Left lobe of liver (tissue), 2 donors: ENCODE data around the gene RFX3. TPM values are rescaled to one million over a fixed set of nuclear protein-coding genes. Genes with fewer than 3 reads are reported as not detected.

Experiments used
- ATAC-seq: fragments of 200-7000 bp; cut with Tn5 transposase; one replicate; pipeline ENCODE4 v1.9.1; 2020; ENCODE audit warnings: mild to moderate bottlenecking, moderate library complexity
- DNase-seq: peaks from one replicate; pipeline ENCODE4 v3.0.0-alpha.2; 2020; ENCODE audit warnings: low spot score
- total RNA-seq: library from RNA; stranded (reverse); gene quantifications from one replicate; pipeline ENCODE4 v1.2.1, GENCODE V29; 2021
- donor health status: DM: no; HTN: no; CAD: no; lungs with moderate emphysema.
- donor health status: DM: no; HTN: yes; CAD: no.

Gene RFX3
- total RNA-seq, 1 donor from 2014 or later, result 2.6 TPM

DNA sequence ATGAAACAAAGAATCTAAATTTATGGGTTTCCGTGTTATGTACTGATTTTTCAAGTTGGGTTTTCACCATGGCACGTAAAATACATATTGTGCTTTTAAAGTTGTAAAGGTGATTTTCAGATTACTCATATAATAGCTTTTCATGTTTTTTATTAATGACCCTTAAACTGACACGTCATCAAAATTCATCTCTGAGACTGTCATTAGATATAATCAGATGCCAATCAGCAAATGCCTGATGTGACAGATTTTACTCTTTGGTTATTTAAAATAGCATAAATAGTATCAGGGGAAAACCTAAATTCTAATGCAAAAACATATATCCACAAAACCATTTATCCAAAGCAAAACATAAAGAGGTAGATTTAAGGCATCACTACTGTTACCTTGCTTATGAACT is 11.0 kb downstream of the RFX3 start:
- DNase-seq, result no peak
- no peak for ATAC-seq

GRCh38 chr9:3513265-3513818 is 12.5 kb downstream of the RFX3 start:
- no peak for DNase-seq
- no peak for ATAC-seq

- ATAC-seq (no peak), DNase-seq (no peak)
These were observed 14.2 kb downstream of the RFX3 start for GRCh38 chr9:3511551-3511950.

DNA sequence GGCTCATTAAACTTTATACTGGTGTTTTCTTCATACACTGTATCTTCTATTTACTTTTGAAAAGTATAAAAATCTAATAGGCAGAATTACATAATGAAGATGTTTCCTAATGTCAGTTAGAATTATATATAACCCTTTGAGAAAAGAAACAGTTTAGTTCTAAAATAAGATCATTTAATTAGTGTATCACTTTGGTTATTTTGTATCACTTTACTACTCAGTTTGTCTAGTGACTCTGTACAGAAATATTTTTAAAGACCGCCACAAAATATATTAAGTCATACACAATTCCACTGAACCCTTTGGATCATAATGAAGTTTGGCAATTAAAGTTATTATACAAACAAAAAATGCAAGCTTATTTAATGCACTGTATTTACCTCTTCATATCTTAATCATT is 15.0 kb downstream of the RFX3 start:
- DNase-seq (no peak), ATAC-seq (no peak)

DNA sequence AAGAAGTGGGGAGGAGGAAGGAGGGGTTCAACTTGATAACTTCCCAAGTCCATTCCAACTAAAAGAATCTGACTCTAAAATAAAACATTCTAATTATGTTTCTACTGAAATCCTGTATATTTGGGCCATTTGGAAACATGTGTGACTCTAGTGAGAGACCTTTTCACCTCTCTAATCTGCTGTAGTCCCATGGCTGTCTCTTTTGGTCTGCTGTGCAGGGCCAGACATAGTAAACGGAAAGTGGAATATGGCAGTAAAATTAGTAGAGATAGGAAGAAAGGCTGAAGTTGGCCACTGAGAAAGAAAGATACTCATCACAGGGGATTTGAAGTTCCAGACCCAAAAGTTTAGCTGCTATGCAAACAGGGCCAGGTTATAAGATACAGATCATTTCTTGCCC is 15.9 kb downstream of the RFX3 start:
- no peak for DNase-seq
- ATAC-seq, result no peak

DNA sequence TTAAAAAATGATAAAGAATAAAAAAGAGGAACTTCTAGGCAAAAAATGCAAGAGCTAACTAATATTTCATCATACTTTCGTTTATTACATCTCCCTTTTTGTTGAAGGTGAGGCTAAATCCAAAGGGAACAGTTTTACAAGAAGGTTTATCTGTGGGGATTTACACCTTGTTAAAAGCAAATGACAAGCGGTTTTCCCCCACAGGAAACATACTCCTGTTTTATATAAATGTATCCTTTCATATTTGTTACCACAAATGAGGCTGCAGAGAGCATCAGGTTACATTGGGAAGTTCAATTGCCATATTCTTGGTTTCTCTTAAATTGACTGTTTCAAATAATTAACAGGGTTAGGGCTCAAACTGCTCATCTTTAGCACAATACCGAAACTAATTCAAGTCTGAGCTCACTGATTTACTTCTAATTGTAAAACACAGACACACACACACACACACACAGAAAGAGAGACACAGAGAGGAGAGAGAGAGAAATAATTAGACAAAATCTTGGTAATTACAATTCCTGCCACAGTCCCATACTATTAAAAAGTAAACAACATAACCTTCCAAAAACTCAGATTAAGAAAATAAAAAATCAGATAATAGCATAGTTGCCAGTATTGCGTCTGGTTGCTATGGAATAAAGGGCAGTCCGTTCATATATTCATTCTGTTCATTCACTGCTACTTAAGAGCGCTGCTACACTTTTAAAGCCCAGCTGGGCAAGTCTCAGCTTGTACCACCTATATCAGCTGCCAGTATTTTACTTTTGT is 17.1 kb downstream of the RFX3 start:
- no peak for DNase-seq
- no peak for ATAC-seq

DNA sequence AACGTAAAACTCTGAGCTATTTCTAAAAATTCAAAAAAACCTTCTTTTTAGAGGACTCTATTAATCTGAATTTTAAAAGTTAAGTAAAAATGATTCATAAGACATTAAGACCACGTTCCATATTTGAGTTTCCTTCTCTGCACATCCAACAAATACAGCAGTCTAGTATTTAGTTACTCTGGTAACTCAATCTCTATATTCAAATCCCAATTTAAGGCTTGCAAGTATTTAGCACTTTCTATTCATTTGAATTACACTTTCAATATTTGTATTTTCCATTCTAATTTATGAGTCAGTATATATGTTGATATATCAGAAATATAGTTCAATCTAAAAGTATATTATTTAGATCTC is 17.7 kb downstream of the RFX3 start:
- DNase-seq (no peak), ATAC-seq (no peak)

DNA sequence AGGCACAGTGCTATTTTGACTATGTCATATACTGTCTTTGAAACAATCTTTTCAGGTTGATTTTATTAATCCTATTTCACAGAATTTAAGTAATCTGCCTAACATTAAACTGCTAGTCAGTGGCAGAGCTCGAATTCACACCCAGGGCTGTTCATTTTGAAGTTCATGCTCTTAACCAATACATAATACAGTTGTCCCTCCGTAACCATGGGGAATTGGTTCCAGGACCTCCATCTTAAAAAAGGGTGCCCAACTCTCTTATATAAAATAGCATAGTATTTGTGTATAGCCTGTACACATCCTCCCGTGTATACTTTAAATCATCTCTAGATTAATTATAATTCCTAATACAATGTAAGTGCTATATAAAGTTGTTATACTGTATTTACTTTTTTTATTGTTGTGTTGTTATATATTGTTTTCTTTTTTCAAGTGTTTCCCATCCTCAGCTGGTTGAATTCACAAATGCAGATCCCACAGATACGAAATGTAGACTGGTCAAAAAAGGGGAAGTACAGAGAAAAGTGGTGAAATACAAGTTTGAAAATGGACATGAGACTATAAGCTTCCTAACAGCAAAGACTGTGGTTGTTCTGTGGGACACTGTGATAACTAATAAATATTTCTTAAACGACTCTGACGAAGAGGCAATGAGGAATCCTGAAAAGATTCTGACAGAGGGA is 18.3 kb downstream of the RFX3 start:
- DNase-seq, result no peak
- no peak for ATAC-seq

GRCh38 chr9:3506164-3506563 is 19.6 kb downstream of the RFX3 start:
- DNase-seq (no peak), ATAC-seq (no peak)

DNA sequence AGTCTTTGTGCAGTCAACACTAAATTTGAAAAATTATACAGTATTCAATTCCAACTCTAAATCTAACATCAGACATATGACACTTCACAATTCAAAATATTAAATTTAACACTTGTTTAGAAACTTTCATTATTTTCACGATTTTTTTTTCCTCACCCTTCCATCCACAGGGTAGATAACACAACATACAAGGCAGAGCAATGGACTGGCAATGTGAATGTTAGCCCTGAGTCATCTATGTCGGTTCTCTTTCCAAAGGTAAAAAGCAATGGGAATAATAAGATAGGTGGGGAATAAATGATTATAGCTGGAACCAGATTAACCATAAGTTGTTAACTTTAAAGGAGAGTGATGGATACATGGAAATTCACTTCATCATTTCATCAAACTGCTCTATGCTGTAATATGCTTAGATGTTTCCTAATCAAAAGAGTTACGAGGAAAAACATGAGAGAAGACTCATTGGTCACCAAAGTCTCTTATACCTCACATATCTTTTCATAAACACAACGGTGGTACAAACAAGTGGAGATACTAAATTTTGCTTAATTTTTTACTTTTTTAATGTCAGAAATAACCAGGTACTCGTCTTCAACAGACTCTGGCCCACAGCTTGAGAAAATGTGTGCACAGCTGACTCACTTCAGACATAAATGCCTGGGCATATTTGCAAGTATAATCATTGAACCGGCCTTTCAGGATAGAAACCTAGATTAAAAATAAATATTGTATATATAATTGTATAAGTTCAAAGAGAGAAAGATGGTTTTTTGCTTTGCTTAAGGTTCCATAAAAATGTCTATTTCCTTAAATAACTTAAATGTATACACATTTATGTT is 23.0 kb downstream of the RFX3 start:
- ATAC-seq (no peak), DNase-seq (no peak)

DNA sequence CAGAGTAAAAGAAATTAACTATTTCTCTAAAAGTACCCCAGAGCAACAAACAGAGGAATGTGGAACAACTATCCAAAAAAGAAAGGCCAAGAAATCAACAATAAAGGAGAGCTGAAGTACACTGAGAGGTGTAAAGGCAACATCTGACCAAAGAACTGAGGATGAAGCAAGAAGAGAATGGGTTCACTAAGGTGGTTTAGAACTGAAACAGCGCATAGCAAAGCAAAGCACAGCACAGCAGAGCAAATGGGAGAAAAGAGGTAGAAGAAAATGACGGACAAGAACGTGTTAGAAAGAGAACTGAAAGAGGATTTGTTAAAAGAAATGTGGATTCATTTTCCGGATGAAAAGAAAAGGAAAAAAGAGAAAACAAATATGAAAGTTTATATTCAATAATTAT is 25.8 kb downstream of the RFX3 start:
- DNase-seq, result no peak
- ATAC-seq, result no peak

GRCh38 chr9:3498691-3499090 is 27.1 kb downstream of the RFX3 start:
- ATAC-seq (no peak), DNase-seq (no peak)

DNA sequence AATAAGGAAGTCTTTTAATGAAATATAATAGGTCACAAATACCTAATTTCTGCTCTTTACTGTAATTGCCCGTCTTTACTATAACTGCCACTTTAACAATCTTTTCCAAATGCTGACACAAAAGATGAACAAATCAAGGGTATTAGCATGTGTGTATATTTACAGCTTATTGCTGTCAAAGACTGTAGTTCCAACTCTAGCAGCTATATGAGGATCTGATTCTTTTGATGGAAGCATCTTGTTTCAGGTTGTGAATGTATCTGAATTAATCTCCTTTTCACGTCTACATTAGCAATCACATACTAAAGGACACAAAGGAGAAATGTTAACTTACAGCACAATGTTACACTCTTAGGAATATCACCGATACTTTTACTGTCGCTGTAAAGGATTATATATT is 27.9 kb downstream of the RFX3 start:
- DNase-seq, result no peak
- no peak for ATAC-seq

GRCh38 chr9:3497401-3497800 is 28.4 kb downstream of the RFX3 start:
- ATAC-seq, result no peak
- no peak for DNase-seq

DNA sequence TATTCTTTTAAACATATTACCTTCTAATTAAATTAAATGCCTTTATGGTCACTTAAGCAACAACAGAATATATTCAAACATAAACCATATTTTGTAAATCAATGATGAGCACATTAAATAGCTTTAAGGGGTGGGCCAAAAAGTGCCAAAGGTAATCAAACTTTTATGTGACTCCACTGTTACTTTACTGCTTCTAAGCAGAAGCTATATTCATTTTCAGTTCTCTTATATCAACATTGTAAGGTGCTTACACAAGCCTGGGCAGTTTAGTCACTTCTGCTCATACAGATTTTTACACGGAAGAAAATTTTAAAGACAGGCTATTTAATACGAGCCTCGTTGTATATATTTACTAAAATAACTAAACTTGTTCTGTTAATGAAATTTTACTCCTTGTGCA is 29.9 kb downstream of the RFX3 start:
- DNase-seq (no peak), ATAC-seq (no peak)

- no peak for DNase-seq
- no peak for ATAC-seq
These were observed 33.6 kb downstream of the RFX3 start for GRCh38 chr9:3492214-3492613.

DNA sequence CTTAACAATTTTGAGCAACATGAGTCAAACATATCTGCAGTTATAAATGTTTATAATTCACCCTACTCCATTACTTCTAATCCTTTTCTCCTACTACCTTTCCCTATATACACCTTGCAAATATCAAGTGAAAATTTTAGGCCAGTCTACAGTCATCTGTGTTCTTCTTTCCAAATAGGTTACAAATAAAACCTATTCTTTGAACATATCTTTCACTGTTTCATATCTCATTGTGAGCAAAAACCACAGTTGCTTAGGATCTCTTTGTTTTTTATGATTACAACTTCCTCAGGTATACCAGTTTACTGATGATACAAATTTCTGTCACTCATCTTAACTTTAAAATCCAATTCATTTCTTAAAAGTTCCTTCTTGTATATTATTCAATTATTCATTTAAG is 34.4 kb downstream of the RFX3 start:
- DNase-seq, result no peak
- no peak for ATAC-seq

GRCh38 chr9:3490957-3491356 is 34.8 kb downstream of the RFX3 start:
- no peak for DNase-seq
- ATAC-seq, result no peak

DNA sequence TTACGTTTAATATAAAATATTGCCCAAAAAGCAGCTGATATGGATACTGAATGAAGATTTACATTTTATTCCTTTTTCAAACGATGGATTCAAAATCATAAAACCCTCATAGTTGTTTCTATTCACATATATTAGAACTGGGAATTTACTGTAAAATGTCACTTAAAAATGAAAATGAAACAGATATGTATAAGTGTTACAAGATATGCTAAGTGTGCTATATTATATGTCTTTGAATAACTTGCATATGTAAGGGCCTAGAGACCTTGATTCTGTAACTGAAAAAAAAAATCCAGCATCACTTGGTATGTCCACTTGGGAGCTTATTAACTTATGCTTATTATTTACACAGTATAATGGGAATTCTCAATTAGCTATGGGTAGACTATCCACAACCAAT is 43.2 kb downstream of the RFX3 start:
- no peak for DNase-seq

GRCh38 chr9:3480353-3480655 is 45.5 kb downstream of the RFX3 start:
- DNase-seq (no peak), ATAC-seq (no peak)

More for the DNA sequence above, 43.2 kb downstream of the RFX3 start:
- ATAC-seq, result no peak

- DNase-seq (no peak), ATAC-seq (no peak)
These were observed 46.1 kb downstream of the RFX3 start for GRCh38 chr9:3479514-3480352.
